Vagina (tissue), 2 donors: ENCODE data around the gene INSC.
"Not testable (repeated sequence)": the region's sequence is repeated elsewhere in the genome, so short reads cannot be mapped to it uniquely, and the experiment has no call there.

Experiments used
- POLR2A ChIP-seq, 2 donors: fragments of 450-650 bp; IDR thresholded peaks; one replicate each; pipeline ENCODE4 v1.6.1; 2017; ENCODE audit warnings: antibody characterized with exemption in 2 of 2, mild to moderate bottlenecking in 2 of 2, moderate library complexity in 2 of 2
- POLR2AphosphoS5 ChIP-seq, 2 donors: sonication (generic); formaldehyde crosslinking; IDR thresholded peaks; one replicate each; pipeline ENCODE4 v1.9.0; 2017; ENCODE audit warnings: antibody characterized with exemption in 2 of 2, mild to moderate bottlenecking in 2 of 2, low read depth in 1 of 2; ENCODE audit not compliant: insufficient read depth in 1 of 2
- TF ChIP-seq, protein P1 (sequence below), 3 experiments: fragments of 450-650 bp in 2 of 3; fragments of 200-600 bp in 1 of 3; sonication (generic) in 1 of 3; IDR thresholded peaks; one replicate each; pipeline ENCODE4 v1.5.1; 2017 to 2019; ENCODE audit warnings: antibody characterized with exemption in 3 of 3, mild to moderate bottlenecking in 2 of 3, moderate library complexity in 2 of 3

- TF ChIP-seq, protein P1, sequence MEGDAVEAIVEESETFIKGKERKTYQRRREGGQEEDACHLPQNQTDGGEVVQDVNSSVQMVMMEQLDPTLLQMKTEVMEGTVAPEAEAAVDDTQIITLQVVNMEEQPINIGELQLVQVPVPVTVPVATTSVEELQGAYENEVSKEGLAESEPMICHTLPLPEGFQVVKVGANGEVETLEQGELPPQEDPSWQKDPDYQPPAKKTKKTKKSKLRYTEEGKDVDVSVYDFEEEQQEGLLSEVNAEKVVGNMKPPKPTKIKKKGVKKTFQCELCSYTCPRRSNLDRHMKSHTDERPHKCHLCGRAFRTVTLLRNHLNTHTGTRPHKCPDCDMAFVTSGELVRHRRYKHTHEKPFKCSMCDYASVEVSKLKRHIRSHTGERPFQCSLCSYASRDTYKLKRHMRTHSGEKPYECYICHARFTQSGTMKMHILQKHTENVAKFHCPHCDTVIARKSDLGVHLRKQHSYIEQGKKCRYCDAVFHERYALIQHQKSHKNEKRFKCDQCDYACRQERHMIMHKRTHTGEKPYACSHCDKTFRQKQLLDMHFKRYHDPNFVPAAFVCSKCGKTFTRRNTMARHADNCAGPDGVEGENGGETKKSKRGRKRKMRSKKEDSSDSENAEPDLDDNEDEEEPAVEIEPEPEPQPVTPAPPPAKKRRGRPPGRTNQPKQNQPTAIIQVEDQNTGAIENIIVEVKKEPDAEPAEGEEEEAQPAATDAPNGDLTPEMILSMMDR (IDR thresholded peaks at IDR 0.05), result not testable (repeated sequence)
- TF ChIP-seq POLR2A (IDR thresholded peaks at IDR 0.05); POLR2AphosphoS5 (IDR thresholded peaks at IDR 0.05; ENCODE audit: insufficient read depth in 1 of 2, low read depth in 1 of 2): not testable (repeated sequence)
Observed at GRCh38 chr11:15069751-15070150, 45.0 kb upstream of the INSC start.
